ENCODE data around the gene ZNG1E. TPM values are rescaled to one million over a fixed set of nuclear protein-coding genes. Genes with fewer than 3 reads are reported as not detected.
A peak's percentile ranks its signal among the peaks of the same experiment; 100 is the strongest.
"Not testable (repeated sequence)": the region's sequence is repeated elsewhere in the genome, so short reads cannot be mapped to it uniquely, and the experiment has no call there.

ZNG1E gene
- total RNA-seq (18.2 and 23.4 TPM in 2 replicates), polyA plus RNA-seq (27.5 and 30.0 TPM in 2 replicates), polyA minus RNA-seq (ENCODE audit: low replicate concordance) (3.1 and 5.4 TPM in 2 replicates)
- polyA plus RNA-seq (2012), result 19.0 and 21.2 TPM in 2 replicates

DNA sequence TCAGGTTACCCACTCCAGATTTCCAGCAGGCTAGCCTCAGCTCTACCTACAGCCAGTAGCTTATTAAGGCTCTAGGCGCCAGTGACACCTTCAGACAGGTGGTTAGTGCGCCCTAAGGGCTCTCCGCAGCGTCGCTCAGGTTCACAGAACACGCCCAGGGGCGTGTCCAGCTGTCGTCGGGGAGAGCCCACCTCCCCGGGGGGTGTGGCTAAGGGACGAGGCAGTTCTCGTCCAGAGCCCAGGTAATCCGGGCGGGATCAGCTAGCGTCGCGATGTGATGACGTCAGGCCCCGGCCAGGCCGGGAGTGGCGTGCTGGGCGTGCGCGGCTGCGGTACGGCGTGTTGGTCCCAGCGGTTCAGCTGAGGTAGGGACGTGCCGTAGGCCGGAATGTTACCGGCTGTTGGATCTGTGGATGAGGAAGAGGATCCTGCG is at the start of gene ZNG1E:
TSS of gene ZNG1E (plus strand) at position 340 of the 433 bp plus-strand sequence. CDS start at position 389, 49 bp downstream.
- Histone ChIP-seq H3K4me2 (ENCODE audit: extremely low read depth, insufficient read depth, low read length) (peak within 1 kb of the TSS; percentile 44), H2AFZ (ENCODE audit: low read length) (peak within 1 kb of the TSS; percentile 85), H3K4me3 (replicated peaks in 1 of 4; ENCODE audit: control extremely low read depth in 1 of 4, insufficient read depth in 1 of 4, low read depth in 3 of 4, low read length in 4 of 4) (peak within 1 kb of the TSS; percentile 21 to 74 (median 58)), H3K9ac (ENCODE audit: insufficient read depth, low read length) (peak within 1 kb of the TSS; percentile 37)
- not testable (repeated sequence) for H3K4me1 ChIP-seq (ENCODE audit: control insufficient read depth, extremely low read depth, insufficient read depth, low read length); H4K20me1 ChIP-seq (ENCODE audit: control insufficient read depth, extremely low read depth, insufficient read depth, low read length); H3K9me3 ChIP-seq (ENCODE audit: control insufficient read depth, insufficient read depth, low read depth, low read length); H3K27ac ChIP-seq (ENCODE audit: insufficient read depth, low read length); H3K36me3 ChIP-seq (ENCODE audit: control insufficient read depth, insufficient read depth, low read length); H3K79me2 ChIP-seq (ENCODE audit: control insufficient read depth, insufficient read depth, low read length); H3K27me3 ChIP-seq (ENCODE audit: control insufficient read depth, insufficient read depth, low read length)
- DNase-seq (ENCODE audit: low read depth in 2 of 2), result peak; percentile 13 to 17

DNA sequence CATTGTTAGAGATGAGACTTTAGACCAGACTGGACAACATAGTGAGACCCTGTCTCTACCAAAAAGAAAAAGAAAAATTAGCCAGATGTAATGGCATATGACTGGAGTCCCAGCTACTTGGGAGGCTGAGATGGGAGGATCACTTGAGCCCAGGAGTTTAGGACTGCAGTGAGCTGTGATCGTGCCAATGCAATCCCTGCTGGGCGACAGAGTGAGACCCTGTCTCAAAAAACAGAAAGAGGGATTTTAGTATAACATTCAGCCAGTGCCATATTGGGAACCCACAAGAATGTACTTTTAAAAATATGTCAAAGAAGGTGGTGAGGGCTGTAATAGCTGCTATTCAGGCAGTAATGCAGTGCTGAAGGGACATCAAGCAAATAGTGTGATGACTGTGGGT is 2.1 kb upstream of the ZNG1E start:
- not testable (repeated sequence) for H3K9ac ChIP-seq (ENCODE audit: insufficient read depth, low read length); H3K4me2 ChIP-seq (ENCODE audit: extremely low read depth, insufficient read depth, low read length); H4K20me1 ChIP-seq (ENCODE audit: control insufficient read depth, extremely low read depth, insufficient read depth, low read length); H3K4me1 ChIP-seq (ENCODE audit: control insufficient read depth, extremely low read depth, insufficient read depth, low read length); H3K27me3 ChIP-seq (ENCODE audit: control insufficient read depth, insufficient read depth, low read length); H3K27ac ChIP-seq (ENCODE audit: insufficient read depth, low read length); H3K79me2 ChIP-seq (ENCODE audit: control insufficient read depth, insufficient read depth, low read length); H3K4me3 ChIP-seq (replicated peaks in 1 of 4; ENCODE audit: control extremely low read depth in 1 of 4, insufficient read depth in 1 of 4, low read depth in 3 of 4, low read length in 4 of 4); DNase-seq (ENCODE audit: low read depth in 2 of 2); H3K36me3 ChIP-seq (ENCODE audit: control insufficient read depth, insufficient read depth, low read length); H2AFZ ChIP-seq (ENCODE audit: low read length); H3K9me3 ChIP-seq (ENCODE audit: control insufficient read depth, insufficient read depth, low read depth, low read length)

DNA sequence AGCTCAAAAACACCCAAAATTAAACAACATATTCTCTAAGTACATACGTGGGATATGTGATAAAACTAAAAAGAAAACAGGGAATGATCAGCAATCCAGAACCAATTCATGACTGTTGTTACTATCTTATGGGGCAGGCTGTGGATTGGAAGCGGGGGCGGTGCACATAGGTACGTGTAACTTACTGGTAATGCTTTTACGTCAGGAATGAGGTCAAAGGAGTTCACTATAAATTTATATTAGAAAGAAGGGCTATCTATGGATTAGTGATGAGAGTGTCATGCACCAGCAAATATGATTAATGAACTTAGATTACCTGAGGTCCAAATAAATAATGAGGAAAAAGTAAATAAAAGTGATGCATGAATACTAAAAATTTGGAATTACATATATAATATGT is 710 bp upstream of the ZNG1E start:
- H2AFZ ChIP-seq (ENCODE audit: low read length); H3K9ac ChIP-seq (ENCODE audit: insufficient read depth, low read length); H3K4me1 ChIP-seq (ENCODE audit: control insufficient read depth, extremely low read depth, insufficient read depth, low read length); H3K4me3 ChIP-seq (replicated peaks in 1 of 4; ENCODE audit: control extremely low read depth in 1 of 4, insufficient read depth in 1 of 4, low read depth in 3 of 4, low read length in 4 of 4); H3K79me2 ChIP-seq (ENCODE audit: control insufficient read depth, insufficient read depth, low read length); DNase-seq (ENCODE audit: low read depth in 2 of 2); H3K36me3 ChIP-seq (ENCODE audit: control insufficient read depth, insufficient read depth, low read length); H3K9me3 ChIP-seq (ENCODE audit: control insufficient read depth, insufficient read depth, low read depth, low read length); H3K4me2 ChIP-seq (ENCODE audit: extremely low read depth, insufficient read depth, low read length); H3K27me3 ChIP-seq (ENCODE audit: control insufficient read depth, insufficient read depth, low read length); H3K27ac ChIP-seq (ENCODE audit: insufficient read depth, low read length); H4K20me1 ChIP-seq (ENCODE audit: control insufficient read depth, extremely low read depth, insufficient read depth, low read length): not testable (repeated sequence)

DNA sequence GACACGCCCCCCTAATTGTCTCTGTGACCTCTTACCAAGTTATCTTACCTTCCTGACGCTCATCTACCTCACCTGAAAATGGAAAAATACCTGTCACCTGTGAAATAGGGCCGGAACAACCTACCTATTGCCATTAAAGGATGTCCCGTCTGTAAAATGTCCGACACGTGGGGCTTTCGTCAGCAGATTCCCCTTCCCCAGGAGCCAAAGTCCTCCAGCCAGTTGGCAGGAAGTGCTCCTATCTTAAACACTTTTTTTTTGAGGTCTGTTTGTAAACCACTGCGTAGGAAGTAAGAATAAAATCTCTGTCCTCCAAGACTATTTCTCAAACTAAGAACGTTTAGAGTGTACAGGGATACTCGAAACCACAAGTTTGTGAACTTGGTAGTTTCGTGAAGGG is 661 bp downstream of the ZNG1E start:
- not testable (repeated sequence) for H3K79me2 ChIP-seq (ENCODE audit: control insufficient read depth, insufficient read depth, low read length); H2AFZ ChIP-seq (ENCODE audit: low read length); H3K36me3 ChIP-seq (ENCODE audit: control insufficient read depth, insufficient read depth, low read length); H3K4me1 ChIP-seq (ENCODE audit: control insufficient read depth, extremely low read depth, insufficient read depth, low read length); H3K9me3 ChIP-seq (ENCODE audit: control insufficient read depth, insufficient read depth, low read depth, low read length); H4K20me1 ChIP-seq (ENCODE audit: control insufficient read depth, extremely low read depth, insufficient read depth, low read length); H3K4me2 ChIP-seq (ENCODE audit: extremely low read depth, insufficient read depth, low read length); DNase-seq (ENCODE audit: low read depth in 2 of 2); H3K27me3 ChIP-seq (ENCODE audit: control insufficient read depth, insufficient read depth, low read length); H3K9ac ChIP-seq (ENCODE audit: insufficient read depth, low read length); H3K27ac ChIP-seq (ENCODE audit: insufficient read depth, low read length)
- H3K4me3 ChIP-seq (replicated peaks in 1 of 4; ENCODE audit: control extremely low read depth in 1 of 4, insufficient read depth in 1 of 4, low read depth in 3 of 4, low read length in 4 of 4), result peak overlapping the region in 2 of 4 experiments; percentile 49 to 50

DNA sequence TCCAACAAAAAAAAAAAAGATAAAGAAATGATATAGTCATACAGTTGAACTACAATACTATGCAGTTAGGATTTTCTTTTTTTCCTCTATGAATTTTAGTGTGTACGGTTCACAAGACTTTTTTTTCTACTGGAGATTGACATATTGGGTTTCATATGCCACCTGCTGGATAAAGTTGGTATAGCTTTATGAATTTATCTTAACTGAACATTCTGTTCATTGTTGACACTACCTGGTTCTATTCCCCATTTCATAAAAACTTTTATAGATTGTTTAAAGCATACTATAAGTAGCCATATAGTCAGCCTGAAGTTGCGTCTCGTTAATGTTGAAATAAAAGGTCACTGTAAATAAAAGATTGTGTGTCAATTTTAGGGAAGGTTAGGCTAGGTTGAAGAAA is 2.8 kb downstream of the ZNG1E start:
- not testable (repeated sequence) for H3K79me2 ChIP-seq (ENCODE audit: control insufficient read depth, insufficient read depth, low read length); DNase-seq (ENCODE audit: low read depth in 2 of 2); H4K20me1 ChIP-seq (ENCODE audit: control insufficient read depth, extremely low read depth, insufficient read depth, low read length); H2AFZ ChIP-seq (ENCODE audit: low read length); H3K27ac ChIP-seq (ENCODE audit: insufficient read depth, low read length); H3K36me3 ChIP-seq (ENCODE audit: control insufficient read depth, insufficient read depth, low read length); H3K27me3 ChIP-seq (ENCODE audit: control insufficient read depth, insufficient read depth, low read length); H3K4me1 ChIP-seq (ENCODE audit: control insufficient read depth, extremely low read depth, insufficient read depth, low read length); H3K4me3 ChIP-seq (replicated peaks in 1 of 4; ENCODE audit: control extremely low read depth in 1 of 4, insufficient read depth in 1 of 4, low read depth in 3 of 4, low read length in 4 of 4); H3K9me3 ChIP-seq (ENCODE audit: control insufficient read depth, insufficient read depth, low read depth, low read length); H3K4me2 ChIP-seq (ENCODE audit: extremely low read depth, insufficient read depth, low read length); H3K9ac ChIP-seq (ENCODE audit: insufficient read depth, low read length)
- TF ChIP-seq, protein P1, sequence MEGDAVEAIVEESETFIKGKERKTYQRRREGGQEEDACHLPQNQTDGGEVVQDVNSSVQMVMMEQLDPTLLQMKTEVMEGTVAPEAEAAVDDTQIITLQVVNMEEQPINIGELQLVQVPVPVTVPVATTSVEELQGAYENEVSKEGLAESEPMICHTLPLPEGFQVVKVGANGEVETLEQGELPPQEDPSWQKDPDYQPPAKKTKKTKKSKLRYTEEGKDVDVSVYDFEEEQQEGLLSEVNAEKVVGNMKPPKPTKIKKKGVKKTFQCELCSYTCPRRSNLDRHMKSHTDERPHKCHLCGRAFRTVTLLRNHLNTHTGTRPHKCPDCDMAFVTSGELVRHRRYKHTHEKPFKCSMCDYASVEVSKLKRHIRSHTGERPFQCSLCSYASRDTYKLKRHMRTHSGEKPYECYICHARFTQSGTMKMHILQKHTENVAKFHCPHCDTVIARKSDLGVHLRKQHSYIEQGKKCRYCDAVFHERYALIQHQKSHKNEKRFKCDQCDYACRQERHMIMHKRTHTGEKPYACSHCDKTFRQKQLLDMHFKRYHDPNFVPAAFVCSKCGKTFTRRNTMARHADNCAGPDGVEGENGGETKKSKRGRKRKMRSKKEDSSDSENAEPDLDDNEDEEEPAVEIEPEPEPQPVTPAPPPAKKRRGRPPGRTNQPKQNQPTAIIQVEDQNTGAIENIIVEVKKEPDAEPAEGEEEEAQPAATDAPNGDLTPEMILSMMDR (conservative IDR thresholded peaks at IDR 0.05 in 1 of 2, IDR thresholded peaks at IDR 0.05 in 1 of 2; ENCODE audit: low read depth in 1 of 2, low read length in 2 of 2), result peak in 1 of 2 donors; percentile 11

DNA sequence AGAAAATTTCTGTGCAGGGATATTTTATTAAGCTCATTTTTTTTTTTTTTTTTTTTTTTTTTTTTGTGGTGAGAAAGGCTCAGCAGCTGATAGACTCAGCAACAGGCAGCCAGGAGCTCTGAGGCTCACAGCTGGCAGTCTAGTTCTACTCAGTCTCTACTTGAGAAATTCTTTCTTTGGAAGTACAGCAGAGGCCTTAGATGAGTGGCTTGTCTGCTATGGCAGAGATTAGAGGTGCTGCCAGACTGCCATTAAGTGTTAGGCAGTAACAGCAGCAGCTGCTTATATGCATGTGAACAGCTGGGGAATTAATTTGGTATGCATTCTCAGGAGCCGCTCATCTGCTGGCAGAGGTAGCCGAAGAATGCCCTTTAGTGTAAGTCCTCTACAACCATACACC is 27.8 kb downstream of the ZNG1E start:
- DNase-seq (ENCODE audit: low read depth in 2 of 2), result peak in 1 of 2 donors; percentile 36
- H3K9ac ChIP-seq (ENCODE audit: insufficient read depth, low read length), result not testable (repeated sequence)

More for the DNA sequence above, 27.8 kb downstream of the ZNG1E start:
- not testable (repeated sequence) for H3K27ac ChIP-seq (ENCODE audit: insufficient read depth, low read length); H3K27me3 ChIP-seq (ENCODE audit: control insufficient read depth, insufficient read depth, low read length); H3K36me3 ChIP-seq (ENCODE audit: control insufficient read depth, insufficient read depth, low read length); H3K79me2 ChIP-seq (ENCODE audit: control insufficient read depth, insufficient read depth, low read length); H3K4me1 ChIP-seq (ENCODE audit: control insufficient read depth, extremely low read depth, insufficient read depth, low read length); H4K20me1 ChIP-seq (ENCODE audit: control insufficient read depth, extremely low read depth, insufficient read depth, low read length); H2AFZ ChIP-seq (ENCODE audit: low read length); H3K4me2 ChIP-seq (ENCODE audit: extremely low read depth, insufficient read depth, low read length); H3K9me3 ChIP-seq (ENCODE audit: control insufficient read depth, insufficient read depth, low read depth, low read length); H3K4me3 ChIP-seq (replicated peaks in 1 of 4; ENCODE audit: control extremely low read depth in 1 of 4, insufficient read depth in 1 of 4, low read depth in 3 of 4, low read length in 4 of 4)

Measured in fibroblast of lung (primary cell).